GM19452 (cell line): ENCODE results near the gene PTPRG.

Source experiments
- ATAC-seq: cut with Tn5 transposase; IDR thresholded peaks from one replicate; pipeline ENCODE4 v1.9.1; 2021; ENCODE audit not compliant: unreplicated experiment

The PTPRG gene

DNA sequence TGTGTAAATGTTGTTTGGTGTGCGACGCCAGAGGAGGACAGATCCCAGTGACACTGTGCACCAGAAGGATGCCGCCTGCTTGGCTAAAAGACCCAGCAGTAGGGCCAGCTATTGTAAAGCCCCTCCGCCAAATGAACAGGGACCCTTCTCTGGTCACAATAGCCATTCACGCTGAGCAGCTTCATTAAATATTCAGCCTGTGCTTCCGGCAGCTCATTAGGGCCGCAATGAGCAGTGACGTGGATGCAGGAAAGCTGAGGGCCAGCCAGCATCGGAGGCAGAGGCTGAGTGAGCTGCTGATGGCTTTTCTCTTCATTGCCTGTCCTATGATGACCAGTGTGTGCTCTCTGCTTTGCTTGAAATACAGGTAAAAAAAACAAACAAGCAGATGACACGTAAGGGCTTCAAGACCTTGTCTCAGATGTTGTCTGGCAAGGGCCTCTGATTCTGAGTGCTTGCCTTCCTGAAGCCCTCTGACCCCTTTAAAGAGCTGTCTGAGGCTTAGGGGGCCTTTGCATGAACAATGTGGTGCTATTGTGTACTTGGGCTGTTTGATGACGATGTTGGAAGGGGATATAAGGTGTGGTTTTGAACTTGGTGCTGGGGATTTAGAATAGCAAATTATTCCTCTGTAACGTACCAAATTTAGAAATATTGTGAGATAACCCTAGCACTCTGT, 681.6 kb downstream of the PTPRG start:
- no peak for ATAC-seq

DNA sequence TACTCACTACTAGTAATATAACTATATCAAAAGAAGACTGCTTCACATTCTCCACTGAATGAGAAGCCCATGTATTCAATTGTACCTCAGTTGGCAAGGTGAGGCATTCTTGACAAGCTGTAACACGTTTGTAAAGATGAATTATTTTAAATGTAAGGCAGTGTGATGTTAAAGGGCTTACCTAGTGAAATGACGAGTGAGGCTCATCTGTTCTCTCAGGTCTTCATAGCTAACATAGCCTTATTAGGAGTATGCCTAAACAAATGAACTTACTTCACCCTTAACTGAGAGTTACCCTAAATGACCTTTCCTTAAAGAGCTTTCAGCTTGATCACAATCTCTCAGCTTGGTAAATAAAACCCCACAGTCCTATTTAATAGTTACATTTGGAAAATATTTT, 684.7 kb downstream of the PTPRG start:
- ATAC-seq = no peak

DNA sequence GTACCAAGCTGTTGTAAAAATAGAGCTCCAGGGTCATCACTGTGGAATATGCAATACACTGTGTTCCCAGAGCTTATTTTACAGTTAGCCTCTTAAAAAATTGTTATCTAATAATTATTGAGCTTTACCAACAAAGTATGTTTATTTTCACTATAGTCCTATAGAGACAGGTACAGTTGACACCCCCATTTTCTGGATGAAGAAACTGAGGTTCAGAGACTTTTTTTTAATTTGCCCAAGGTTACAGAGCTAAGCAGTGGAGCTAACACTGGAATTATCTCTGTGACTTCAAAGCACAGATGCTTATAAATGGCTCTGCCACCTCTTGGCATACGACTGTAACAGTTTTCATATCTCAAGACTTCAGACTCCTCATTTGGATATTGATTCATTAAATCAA, 685.6 kb downstream of the PTPRG start:
- no peak for ATAC-seq

DNA sequence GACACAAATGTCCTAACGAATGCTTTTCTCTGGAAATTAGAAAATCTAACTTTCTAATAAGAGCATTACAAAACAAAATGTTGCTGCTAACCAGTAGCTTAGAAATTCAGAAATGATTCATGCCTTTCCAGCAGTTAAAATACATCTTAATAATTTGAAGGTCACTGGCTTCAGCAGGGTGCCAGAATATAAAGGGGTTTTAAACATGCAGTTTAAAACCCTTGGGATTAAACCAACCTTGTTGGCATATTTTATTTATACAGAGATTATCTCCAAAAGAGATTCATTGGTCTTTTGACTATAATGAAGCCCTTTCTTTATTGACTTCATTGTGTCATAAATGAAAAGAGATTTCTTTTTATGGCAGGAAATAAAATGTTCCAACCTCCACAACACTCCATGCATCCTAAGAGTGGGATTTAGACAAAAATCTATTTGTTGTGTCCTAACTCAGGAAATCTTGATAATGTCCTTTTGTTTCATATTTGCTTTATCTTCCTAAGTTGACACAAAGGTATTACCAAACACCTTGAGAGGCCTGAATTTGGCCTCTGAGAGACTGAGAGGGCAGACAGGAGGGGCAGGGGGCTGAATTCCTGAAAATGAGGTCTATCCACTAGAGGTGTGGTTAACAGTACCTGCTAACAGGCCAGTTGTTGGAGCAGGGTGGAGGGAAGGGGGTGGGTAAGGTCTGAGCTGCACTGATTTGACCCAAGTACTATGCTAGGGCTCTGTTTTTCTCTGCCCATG, 687.5 kb downstream of the PTPRG start:
- ATAC-seq = no peak

DNA sequence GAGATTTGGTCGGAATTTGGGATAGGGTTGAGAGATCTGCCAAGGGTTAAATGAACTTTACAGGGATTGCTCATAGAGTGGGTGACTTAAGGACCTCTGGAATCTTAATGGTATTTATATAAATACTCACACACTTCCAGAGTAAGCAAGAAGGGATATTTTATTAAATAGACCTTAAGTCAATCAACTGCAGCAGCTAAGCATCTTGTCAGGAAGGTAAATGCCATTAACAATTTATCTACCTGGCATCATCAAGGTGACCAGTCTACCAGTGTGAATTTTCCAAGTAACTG, 688.1 kb downstream of the PTPRG start:
- no peak for ATAC-seq

DNA sequence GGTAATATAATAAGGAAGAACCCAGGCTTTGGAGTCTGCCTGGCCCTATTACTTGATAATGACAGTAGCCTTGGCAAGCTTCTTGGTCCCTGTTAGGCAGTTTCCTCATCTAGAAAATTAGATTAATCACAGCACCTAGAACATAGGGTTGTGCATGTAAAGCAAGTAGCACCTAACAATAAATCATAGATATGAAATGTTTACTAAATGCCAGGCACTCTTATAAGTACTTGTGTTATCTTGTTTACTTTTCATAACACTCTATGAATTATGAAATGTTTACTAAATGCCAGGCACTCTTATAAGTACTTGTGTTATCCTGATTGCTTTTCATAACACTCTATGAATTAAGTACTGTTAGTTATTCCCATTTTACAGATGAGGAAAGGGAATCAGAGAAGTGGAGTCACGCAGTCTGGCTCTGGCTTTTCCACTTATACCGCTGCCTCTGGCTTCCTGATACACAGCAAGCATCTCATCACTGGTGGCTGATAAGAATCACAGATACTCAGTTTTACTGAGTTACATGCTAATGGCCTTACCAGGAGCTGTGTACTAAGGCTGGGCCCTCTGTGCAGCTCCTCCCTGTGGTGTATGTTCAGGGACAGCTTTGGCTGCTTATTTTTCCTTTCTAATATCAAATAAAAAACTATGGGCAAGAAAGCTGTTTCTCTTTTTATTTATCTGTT, 688.6 kb downstream of the PTPRG start:
- ATAC-seq = no peak

DNA sequence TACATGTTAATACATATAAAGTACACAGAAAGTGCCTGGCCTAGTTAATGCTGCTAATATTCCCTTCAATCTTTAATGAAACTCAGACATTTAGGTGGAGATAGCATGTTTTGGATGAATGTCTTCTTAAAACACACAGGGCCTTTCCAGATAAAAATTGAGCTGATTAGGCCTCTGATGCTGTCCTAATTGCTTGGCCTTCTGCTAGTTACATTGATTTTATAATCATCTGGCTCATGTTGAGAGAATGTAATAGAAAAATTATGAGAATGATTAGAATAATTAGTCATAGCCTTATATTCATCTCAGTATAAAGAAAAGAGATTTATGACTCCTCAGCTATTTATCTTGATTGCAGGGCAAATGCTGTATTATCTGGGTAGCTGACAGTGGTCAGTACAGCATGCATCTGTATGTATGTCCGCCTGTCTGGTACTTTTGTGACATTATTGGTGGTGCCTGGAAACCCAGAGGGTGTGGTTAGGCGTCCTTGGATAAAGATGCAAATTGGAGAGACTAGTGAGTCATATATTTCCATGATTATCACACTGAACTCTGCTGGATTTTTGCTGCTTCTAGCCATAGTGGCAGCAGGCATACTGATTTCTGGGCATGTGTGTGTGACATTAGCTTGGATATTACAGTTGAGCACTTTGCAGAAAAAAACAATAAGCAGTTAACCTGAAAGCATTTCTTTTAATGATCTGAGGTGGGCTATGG, 691.2 kb downstream of the PTPRG start:
- ATAC-seq = no peak

DNA sequence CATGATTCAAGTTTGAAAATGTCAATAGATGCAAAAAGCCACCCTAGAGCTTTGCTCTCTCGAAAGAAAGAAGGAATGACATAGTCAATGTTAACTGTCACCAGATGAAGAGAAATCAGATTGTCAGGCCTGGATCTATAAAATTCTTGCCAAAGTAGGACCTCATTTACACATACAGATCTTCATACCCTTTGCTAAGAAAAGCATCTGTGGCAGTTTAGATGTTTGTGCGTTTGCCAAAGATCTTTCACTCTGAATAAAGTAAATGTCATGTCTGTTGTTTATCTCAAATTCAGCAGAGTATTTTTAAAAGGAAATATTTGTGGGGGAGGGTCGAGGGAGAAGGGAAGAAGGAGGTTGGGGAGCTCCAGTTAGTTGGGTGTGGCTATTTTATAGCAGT, 692.6 kb downstream of the PTPRG start:
- ATAC-seq = no peak

DNA sequence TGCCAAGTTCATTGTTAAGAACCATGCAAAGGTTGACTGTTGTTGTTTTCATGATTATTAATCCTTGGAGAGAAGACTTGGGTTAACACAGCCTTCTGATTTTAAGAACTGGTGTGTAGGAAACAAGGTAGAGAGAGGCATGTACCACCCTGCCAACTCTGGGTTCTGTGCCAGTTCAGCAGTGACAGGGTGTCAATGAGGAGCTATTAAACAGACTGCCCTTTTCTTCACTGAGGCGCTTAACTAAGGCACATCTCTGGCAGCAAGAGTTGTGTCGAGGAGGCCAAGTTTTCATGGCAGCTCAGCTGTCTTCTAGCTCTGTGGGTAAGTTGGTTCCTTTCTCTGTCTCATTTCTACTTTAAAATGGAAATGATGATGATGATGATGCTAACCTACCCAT, 694.4 kb downstream of the PTPRG start:
- no peak for ATAC-seq

DNA sequence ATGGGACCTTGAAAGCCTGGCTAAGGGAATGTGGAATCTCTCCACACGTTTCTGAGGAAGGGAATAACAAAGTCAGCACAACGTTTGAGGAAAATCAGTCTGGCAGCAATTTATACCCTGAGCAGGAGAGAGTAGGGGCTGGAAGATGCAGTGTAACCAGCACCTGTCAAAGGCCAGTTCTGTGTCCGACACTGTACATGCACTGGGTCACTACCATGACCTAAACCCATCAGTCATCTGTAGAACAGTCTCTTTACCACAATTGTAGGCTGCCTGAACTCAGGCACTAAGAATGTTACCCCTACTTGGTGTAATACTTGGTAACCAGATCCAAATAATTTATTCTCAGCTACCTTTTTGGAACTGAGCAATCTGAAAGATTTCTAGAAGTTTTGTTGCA, 698.6 kb downstream of the PTPRG start:
- ATAC-seq = no peak

DNA sequence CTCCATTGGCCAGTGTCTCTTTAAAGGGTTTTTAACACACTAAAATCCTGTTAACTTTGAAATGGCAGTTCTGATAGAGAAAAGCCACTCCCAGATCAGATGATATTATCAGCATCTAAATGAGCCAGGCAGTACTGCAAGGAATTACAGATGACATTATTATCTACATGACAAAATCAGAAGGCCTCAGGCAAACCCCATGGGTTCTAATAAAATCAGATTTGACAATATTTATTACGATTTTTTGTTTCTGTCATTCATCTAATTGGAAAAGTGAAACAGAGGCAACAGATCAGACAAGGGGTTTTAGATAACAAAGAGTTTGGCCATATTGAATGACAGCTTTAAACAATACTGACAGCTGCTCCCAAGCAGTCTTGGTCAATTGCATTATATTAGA, 699.3 kb downstream of the PTPRG start:
- ATAC-seq = no peak

DNA sequence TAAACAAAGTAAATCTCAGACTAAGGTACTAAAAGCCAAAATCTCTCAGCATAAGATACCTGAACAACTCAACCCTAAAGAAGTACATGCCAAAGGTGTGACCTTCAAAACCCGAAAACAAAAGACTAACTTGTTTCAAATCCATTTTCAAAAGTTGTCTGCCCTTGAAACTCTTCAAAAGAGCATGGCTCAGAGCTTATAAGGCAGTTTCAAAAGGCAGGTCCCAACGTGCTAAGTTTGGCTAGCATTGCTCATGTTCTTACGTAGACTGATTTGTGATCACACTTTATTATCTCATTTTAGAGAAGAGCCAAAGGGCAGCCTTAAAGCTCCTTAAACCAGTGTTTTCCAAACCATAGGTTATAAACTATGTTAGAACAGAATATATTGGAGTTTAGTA, 699.8 kb downstream of the PTPRG start:
- ATAC-seq = no peak

DNA sequence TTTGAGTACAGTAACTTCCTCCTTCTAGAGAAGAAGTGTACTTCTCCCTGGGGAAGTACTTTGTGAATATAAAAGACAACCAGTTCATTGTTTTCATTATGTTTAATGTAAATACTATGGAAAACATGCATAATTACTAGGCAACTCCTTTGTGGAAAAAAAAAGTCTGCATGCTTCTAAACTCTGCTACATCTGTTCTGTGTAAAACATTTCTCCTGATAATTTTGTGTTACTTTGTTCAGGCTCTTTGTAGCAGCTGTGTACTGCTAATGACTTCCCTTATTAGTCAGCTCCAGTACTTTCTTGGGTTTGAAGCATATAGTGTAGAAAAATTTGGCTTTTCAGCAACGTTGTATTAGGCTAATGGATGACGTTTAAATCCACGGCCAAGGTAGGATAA, 700.4 kb downstream of the PTPRG start:
- no peak for ATAC-seq

DNA sequence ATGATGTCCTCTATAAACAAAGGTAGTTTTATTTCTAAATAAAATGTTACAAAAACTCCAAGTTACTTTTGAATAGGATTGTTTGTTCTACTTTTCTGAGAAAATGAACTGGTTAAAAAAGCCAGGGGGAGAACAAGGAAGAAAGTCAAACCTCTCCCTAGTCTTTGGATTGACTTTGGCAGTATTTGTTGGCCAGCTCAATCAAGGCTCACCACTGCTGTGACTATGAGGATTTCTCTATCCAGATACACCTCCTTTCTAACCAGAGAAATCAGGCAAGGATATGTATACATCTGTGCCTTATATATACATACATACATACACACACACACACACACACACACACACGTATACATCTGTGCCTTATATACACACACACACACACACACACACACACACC, 704.2 kb downstream of the PTPRG start:
- no peak for ATAC-seq

DNA sequence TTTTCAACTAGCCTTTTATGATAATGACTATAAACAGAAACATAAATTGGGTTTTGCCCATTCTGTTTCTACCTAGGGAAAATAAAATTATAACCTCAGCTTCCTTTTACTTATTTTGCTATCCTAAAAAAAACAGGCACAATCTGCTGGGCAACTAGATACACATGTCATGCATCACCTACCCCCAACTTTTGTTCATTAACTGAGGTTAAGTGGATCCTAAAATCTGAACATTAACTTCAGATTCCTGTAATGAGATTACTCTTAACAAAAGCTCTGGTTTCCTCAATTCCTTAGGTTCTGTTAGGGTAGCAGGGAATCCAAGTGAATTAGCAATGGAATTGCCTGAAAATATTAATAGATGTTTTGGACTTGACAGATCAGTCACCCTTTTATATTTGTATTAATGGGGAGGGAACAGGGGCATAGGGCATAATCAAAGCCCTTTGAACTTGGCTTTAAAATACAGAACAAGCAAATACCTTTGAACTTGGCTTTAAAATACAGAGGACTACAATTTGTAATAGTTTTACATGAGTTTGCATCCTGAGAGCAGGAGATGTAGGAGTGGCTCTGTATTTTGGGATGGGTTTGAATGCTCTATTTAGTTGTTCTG, 705.4 kb downstream of the PTPRG start:
- ATAC-seq = no peak

DNA sequence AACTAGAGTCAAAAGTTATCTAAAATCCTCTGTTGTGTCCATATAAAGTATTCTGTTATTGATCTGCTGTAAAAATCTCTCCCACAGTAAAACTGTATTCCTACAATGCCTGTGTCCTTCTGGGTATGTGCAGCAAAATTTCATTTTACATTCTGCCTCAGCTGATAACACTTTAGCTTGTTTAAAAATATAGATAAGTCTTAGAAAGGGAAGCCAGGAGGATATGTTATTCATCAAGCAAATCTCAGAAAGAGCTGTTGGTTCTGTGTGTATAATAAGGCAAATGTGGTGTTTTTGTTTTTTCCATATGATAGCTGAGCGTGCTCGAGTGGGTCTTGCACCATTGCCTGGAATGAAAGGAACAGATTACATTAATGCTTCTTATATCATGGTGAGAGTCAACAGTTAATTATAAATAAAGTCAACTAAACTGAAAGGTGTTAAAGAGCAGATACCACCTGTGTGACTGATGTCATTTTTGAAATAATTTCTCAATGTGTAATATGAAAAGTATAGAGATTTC, 715.3 kb downstream of the PTPRG start:
- no peak for ATAC-seq

DNA sequence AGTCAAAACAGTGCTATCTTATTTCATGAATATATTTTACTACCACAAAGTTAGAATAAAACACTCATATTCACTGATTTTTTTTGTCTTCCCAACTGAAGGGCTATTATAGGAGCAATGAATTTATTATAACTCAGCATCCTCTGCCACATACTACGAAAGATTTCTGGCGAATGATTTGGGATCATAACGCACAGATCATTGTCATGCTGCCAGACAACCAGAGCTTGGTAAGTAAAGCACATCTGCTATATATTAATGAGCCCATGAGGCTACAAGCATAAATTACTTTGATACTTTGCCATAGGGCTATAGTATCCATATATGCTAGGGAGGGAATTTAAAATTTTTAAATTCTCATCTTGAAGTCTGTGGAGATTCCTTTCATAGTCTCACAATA, 716.1 kb downstream of the PTPRG start:
- no peak for ATAC-seq

DNA sequence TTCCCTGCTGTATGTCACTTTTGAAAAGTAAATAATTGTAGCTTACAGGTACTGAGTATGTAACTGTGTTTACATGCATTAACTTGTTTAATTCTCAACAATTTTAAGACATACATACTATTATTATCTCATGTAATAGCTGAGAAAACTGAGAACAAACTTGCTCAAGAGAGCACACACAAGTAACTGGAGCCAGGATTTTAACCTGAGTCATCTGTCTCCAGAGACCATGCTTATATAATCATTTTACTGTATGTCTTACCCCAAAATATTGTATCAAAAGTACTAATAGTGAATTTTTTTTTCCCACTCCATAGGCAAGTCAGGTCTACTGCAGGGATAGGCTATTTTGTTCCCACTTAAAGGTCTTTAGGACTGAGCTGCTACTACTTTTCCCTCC, 716.6 kb downstream of the PTPRG start:
- no peak for ATAC-seq

DNA sequence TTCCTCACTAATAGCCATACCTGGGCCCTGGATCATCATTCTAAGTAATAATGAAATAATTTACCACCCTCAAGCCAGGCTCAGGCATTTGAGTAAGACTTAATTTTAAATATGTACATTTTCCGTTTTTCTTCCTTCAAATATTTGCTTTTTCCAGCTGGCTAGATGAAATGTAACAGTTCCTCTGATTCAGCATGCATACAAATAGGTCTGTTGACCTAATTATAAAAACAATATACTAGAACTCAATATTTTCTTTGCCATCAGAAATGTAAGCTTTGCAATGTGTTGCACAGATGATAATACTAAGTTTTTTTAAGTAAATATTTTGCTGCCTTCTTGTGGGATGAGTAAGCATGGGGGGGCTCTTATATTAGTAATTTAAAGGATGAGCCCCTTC, 720.4 kb downstream of the PTPRG start:
- ATAC-seq = no peak

DNA sequence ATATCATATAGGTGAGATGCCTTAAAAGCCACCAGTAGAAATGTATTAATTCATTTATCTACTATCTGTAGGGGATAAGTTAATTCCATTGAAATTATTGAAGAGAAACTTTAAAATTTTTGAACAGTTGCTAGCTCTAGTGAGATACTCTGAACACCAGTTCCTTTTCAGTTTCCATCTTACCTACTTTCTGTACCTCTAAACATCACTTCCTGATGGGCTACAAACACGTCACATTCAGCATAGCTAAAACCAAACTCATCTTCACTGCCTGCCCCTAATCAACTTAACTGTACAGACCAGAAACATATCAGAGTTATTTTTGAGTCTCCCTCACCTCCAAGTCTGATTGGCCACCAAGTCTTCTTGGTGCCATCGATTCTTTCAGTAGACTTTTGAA, 723.1 kb downstream of the PTPRG start:
- ATAC-seq = no peak

DNA sequence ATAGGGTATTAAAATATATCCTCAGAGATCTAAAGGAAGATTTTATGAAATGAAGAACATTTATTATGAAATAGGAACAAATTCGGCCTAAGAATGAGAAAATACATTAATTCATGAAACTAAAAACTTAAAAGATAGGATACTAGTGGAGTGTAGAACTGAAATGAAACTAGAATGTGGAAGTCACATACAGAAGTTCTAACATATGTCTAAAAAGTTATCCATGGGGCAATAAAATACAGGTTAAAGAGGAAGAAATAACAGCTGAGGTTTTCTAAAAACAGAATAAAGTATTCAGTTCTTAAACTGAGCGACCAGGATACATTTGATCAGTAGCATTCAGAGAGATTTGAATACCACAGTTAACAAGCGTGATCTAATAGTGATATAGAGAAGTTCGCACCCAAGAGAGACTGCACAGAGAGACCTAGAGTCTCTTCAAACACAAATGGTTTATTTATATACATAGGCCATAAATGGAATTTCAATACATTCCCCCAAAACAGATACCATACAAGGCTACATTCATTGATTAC, 726.1 kb downstream of the PTPRG start:
- ATAC-seq = no peak
